ENCODE results near the gene FAM111A. TPM values are rescaled to one million over a fixed set of nuclear protein-coding genes. Genes with fewer than 3 reads are reported as not detected.

Gene FAM111A
- total RNA-seq, 1 experiment from 2014 or later, result 49.2 TPM

- H3K9me3 ChIP-seq (ENCODE audit: low read length), result no peaks in the 10 kb centered on the region
- peak overlapping the region; percentile 79 for H3K4me3 ChIP-seq (ENCODE audit: low read length)
- H4K20me1 ChIP-seq (ENCODE audit: low read length), result no peaks in the 10 kb centered on the region
- TF ChIP-seq CTCF (conservative IDR thresholded peaks at IDR 0.05; ENCODE audit: low read depth, low read length) (peak; percentile 58), EZH2phosphoT487 (IDR thresholded peaks at IDR 0.05; ENCODE audit: borderline replicate concordance, low read length) (no peak)
- no peaks in the 10 kb centered on the region for H3F3A ChIP-seq (ENCODE audit: low read length, unreplicated experiment)
- intact Hi-C loops (cut with micrococcal nuclease), result loop anchor here (5.0 to 10.0 kb wide), 2 partner anchors 410 to 567 kb away; partner anchors contain the start of genes LPXN and ZFP91
- POLR2A ChIA-PET (ENCODE audit: unreplicated experiment), result interaction anchor here (0.5 kb wide), 1 partner anchor 1403 kb away, joined by 3 read pairs; no protein-coding TSS in a partner anchor
- peak overlapping the region; percentile 94 for H3K4me2 ChIP-seq (ENCODE audit: low read length)
- H3K27ac ChIP-seq (ENCODE audit: low read length), result peak overlapping the region; percentile 68
- H3K79me2 ChIP-seq (ENCODE audit: low read length), result peaks cover 45% of the 10 kb centered on the region
- peak; percentile 97 for DNase-seq
- peaks cover 29% of the 10 kb centered on the region for H3K36me3 ChIP-seq (ENCODE audit: low read depth, low read length)
- H3K27me3 ChIP-seq (ENCODE audit: low read length), result no peaks in the 10 kb centered on the region
- H3K9me2 ChIP-seq (replicated peaks; ENCODE audit: low read length), result no peaks in the 10 kb centered on the region
- peak overlapping the region; percentile 77 for H3K9ac ChIP-seq (ENCODE audit: low read length)
- CTCF ChIA-PET, result interaction anchor here (0.6 to 1.5 kb wide), 4 partner anchors 9 to 27 kb away, joined by 3 to 6 read pairs (median 4); no protein-coding TSS in a partner anchor
- ATAC-seq, result peak; percentile 48
- peaks cover 38% of the 10 kb centered on the region for H3K4me1 ChIP-seq (ENCODE audit: insufficient read depth, low read length)
- peak overlapping the region; percentile 85 for H2AFZ ChIP-seq (ENCODE audit: low read length)
- BruUV-seq (replicated peaks), result no TSS peak
Measured at GRCh38 chr11:59144579-59145345, 2.1 kb downstream of the FAM111A start.

GRCh38 chr11:59145534-59145933 is 2.9 kb downstream of the FAM111A start:
- no TSS peak for BruUV-seq (replicated peaks)

More at GRCh38 chr11:59145534-59145933, 2.9 kb downstream of the FAM111A start:
- H3K9me3 ChIP-seq (ENCODE audit: low read length), result no peaks in the 10 kb centered on the region
- peaks cover 37% of the 10 kb centered on the region for H3K36me3 ChIP-seq (ENCODE audit: low read depth, low read length)
- H3K27me3 ChIP-seq (ENCODE audit: low read length), result no peaks in the 10 kb centered on the region
- no peak for TF ChIP-seq EZH2 (IDR thresholded peaks at IDR 0.05; ENCODE audit: low read length, unreplicated experiment)
- TF ChIP-seq EZH2phosphoT487 (IDR thresholded peaks at IDR 0.05; ENCODE audit: borderline replicate concordance, low read length), result no peak
- no peak for TF ChIP-seq CTCF (conservative IDR thresholded peaks at IDR 0.05; ENCODE audit: low read depth, low read length)
- CTCF ChIA-PET, result no interaction called here
- POLR2A ChIA-PET (ENCODE audit: unreplicated experiment), result no interaction called here
- ATAC-seq (no peak), DNase-seq (peak; percentile 37)
- peak overlapping the region; percentile 94 for H3K4me2 ChIP-seq (ENCODE audit: low read length)
- H3K9me2 ChIP-seq (replicated peaks; ENCODE audit: low read length), result no peaks in the 10 kb centered on the region
- peak overlapping the region; percentile 85 for H2AFZ ChIP-seq (ENCODE audit: low read length)
- no peak overlapping the region for H3K27ac ChIP-seq (ENCODE audit: low read length)
- intact Hi-C loops (cut with micrococcal nuclease), result loop anchor here (10.0 kb wide), 1 partner anchor 409 kb away; no protein-coding TSS in a partner anchor
- H3K79me2 ChIP-seq (ENCODE audit: low read length), result peaks cover 45% of the 10 kb centered on the region
- no peaks in the 10 kb centered on the region for H4K20me1 ChIP-seq (ENCODE audit: low read length)
- H3K4me3 ChIP-seq (ENCODE audit: low read length), result peak overlapping the region; percentile 79
- H3K4me1 ChIP-seq (ENCODE audit: insufficient read depth, low read length), result peaks cover 38% of the 10 kb centered on the region
- H3K9ac ChIP-seq (ENCODE audit: low read length), result peak overlapping the region; percentile 77
- H3F3A ChIP-seq (ENCODE audit: low read length, unreplicated experiment), result no peaks in the 10 kb centered on the region

Measured in PC-3 (cell line).